NCI-H1105 (cell line): ENCODE data around the gene DROSHA.
"Not testable (repeated sequence)": the region's sequence is repeated elsewhere in the genome, so short reads cannot be mapped to it uniquely, and the experiment has no call there.

Experiments
- DNase-seq: peaks from one replicate; lab custom pipeline; 2025; lab: John Stamatoyannopoulos, UW

Gene DROSHA

DNA sequence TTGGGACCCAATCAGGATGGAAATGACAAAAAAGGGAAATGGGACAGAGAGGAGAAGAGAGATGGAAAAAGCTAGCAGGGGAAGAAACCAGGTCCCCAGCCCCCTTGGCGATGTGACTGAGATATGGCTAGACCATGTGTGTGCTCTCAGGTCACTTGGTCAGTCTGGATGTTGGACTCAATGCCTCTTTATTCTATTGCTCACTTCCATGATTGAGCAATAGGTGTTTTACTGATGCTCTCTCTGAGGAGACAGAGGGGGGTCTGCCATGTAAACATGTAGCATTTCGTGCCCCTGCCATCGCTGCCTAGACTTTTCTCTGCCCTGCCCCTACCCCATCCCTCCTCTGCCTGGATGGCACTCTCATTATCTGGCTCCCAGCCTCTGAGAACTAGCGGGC is 150.6 kb downstream of the DROSHA start:
- DNase-seq: no peak

DNA sequence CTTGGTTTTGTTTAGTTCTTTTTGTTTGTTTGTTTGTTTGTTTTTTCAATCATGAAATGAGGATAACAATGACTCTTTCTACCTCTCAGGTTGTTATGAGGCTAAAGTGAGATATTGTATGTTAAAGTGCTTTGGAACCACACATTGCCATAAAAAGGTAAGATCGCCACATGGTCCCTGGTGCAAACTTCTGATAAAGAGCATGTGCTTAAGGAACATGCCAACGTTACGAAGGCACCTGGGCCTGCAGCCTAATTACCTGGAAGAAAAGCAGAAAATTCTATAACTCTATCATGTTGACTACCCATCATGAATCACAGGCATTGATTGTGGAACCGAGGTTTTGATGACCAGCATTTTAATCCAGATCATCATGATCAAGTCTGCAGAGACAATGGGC is 151.8 kb downstream of the DROSHA start:
- no peak for DNase-seq

DNA sequence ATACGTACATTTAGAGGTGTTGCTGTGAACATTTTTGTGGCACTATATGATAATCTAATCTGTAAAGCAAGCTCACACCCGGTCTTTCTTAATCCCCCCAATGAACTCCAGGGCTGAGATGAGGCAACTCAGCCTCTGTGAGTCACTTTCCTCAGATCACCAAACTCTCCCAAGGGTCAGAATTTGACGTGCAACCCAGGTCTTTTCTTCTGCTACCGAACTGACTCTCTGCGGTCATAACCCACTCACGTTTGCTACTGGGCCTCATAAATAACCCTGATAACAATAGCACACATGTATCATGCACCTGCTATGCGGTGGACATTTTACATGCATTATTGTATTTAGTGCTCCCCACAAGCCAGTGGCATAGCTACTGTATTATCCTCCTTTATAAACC is 153.1 kb downstream of the DROSHA start:
- DNase-seq: no peak

DNA sequence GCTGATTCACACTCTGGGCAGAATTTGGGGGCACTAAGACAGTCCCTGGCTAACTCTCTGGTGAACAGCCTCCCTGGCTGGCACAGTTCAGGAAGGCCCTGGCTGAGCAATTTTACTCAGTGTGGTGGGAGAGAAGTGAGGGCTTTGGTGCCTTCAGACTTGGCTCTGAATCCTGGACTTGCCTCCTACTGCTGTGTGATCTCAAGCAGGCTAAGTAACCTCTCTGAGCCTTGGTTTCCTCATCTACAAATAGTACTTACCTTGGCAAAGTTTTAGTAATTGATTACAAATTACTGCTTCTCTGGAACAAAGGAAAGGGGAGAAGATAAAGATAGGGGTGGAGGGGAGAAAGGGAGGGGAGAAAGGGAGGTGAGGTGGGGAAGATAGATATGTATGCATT is 153.8 kb downstream of the DROSHA start:
- no peak for DNase-seq

DNA sequence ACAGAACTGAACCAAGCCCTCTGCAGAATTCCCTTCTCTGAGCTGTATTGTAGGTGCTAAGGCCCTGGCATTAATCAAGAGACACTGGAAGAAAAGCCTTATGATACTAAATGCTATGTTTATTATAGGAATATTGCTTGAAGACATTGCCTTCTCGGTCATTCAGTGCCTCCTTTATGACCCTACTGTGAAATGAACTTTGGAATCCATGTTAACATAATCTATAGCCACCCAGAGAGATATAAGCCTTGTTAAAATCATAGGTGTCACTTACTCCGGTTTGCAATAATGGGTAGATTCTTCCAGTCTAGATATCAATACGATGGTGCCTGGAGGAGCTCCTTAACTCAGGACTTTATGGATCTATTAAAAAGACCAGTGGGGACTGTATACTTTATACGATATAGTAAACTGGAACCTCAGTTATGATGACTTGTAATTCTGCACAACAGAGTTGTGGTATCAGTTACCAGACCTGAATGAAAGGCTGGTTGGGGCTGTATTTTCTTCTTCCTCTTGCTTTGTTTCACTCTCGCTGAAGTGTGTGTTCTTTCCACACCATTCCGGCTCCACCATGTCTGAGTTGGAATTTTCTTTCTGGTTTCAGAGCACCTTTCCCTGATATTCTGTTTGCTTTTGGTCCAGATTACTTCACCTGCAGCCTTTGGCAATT is 154.5 kb downstream of the DROSHA start:
- no peak for DNase-seq

DNA sequence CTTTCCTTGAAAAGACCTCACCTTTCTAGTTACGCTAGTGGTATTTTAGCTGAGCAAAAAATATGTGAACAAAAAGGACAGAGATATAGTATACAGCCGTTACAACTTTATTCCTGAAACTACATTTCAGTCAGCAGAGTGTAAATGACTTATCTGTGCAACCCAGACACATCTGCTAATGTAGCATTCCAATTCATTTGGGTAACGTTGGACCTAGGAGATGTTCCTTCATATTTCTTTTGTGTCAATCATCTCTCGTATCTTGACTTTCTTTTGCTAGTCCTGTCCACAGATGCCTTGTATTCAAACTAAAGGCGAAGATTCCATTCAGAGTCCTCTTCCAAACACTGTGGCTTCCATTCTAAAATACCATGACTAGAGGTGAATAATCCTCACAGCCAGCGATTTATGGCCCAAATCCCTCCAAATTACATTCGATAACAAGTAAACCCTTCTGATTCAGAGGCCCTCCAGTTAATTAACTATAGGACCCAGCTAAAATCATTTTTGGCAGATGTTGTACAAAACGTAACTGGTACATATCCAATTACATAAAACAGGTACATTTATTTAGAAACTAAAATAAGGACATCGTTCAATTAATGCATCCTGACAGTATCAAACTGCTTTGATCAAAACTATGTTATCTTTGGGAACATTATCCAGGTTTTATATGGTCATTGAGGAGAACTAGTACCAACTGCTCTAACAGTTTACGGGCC is 155.7 kb downstream of the DROSHA start:
- DNase-seq: no peak

DNA sequence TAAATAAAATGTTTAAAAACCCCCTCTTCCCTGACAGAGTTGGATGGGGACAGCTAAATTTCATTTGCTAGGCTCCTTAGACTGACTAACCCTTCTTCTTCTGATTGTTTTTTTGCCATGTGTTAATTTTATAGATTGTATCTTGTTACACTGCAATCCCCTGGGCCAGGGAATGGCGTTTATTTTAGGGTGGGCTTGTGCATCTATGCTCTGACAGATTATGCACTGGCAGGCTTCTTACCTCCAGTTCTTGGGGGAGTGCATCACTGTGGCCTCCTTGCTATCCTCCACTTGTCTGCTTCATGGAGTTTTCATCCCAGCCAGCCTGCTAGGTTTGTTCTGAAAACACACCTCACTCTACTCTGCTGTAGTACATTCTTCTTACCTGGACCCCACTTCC is 159.8 kb downstream of the DROSHA start:
- DNase-seq: no peak

DNA sequence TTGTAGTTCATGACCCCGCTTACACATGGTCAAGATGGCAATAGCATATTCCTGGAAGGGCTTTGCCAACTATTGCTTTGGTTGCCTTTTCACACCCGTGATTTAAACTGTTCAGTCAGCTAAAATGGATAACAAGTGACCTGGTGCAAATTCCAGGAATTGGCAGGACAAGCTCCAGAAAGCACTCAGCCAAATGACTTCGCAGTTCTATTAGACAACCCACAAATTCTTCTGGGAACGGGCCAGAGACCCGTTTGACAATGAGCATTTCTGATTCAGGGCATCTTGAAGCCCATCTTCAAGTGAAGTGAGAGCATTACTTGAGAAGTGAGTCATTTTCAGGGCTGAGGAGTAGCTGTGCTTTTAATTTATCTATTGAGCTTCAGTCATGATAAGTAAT is 165.0 kb downstream of the DROSHA start:
- DNase-seq: no peak

DNA sequence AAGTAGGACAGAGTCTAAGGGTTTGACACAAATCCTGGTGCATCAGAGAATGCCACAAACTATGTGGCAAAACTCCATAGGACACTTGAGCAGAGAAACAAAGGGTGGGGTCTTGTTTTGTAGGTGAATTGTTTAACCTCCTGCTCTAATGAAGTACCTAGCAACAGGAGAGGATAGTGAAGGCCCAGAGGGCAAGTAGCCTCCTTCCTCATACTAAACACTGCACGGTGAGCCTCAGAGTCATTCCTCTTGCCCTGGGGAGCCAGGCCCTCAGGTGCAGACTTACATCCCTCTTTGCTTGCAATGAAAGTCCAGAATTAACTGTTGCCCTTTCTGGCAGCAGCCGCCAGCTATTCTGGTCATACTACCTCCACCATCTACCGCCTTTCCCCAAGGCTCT is 166.1 kb downstream of the DROSHA start:
- DNase-seq: no peak

DNA sequence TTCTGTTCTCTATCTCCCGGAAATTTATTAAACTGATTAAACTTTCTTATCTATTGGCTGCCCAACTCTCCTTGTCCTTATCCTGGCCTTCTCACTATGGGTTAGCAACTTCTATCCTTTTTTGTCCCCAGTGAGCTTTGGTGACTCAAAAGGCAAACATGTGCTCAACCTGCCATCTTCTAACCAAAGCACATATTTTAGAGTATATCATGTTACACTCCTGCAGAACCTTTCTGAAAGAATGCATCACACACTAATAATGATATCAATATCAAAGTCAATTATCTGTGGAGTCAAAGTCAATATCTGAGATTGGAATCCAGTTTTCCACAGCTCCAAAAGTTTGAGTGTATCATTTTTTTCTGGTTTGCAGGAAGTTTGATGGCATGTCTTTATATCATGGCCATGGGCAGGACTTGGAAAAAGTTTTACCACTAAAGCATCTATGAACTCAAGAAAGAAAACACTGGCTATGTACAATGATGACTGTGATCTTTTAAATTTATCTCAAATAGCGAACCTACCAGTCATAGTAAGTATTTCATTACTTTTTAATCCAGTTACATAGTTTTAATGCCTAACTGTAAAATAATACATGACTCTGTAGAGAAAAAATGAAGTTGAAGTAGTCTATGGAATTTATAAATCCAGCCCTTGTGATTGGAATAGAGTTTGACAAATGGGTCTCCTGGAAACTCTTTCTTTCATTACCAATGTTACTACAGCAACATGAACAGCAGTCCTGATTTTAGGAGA is 166.8 kb downstream of the DROSHA start:
- DNase-seq: no peak

DNA sequence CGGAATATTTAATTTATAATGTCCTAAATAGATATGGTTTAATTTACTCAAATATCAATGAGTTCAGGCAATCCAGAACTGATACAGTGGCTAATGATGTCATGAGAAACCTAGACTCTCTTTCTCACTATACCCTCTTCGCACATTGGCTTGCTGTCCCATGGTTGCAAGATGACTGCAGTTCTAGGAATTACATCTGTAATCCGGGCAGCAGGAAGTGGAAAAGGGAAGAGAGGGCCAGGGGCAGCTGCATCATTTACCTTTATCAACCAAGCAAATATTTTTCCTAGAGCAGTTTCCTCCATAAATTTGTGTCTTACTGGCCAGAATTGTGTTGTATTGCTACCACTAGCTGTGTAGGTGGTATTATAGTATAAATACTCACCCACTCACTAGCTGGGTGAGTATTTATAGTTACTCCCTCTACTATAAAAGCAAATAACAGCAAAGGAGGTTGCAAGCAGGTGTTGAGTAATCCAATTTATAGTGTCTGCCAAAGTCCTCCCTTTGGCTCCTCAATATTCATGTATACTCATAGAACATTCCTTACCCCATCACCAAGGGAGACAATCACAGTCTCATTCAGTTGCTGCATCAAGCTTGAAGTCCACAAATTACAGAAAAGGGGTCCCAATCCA is 168.8 kb downstream of the DROSHA start:
- no peak for DNase-seq

DNA sequence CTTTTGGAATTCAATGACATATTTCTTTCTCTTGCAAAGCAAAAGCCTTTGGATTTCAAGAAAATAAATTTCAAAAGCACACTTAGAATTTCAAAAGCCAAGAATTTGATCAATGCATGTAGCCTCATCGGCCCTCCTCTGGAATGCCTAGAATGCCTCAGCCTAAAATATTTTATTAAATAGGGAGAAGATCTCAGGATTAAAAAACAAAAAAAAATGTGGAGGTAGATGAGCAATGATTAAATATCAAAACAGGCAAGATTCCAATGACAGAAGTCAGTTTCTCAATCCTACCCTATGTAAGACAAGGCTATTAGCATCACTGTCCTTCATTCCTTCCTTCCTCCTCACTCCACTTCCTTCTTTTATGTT is 169.4 kb downstream of the DROSHA start:
- DNase-seq: no peak

DNA sequence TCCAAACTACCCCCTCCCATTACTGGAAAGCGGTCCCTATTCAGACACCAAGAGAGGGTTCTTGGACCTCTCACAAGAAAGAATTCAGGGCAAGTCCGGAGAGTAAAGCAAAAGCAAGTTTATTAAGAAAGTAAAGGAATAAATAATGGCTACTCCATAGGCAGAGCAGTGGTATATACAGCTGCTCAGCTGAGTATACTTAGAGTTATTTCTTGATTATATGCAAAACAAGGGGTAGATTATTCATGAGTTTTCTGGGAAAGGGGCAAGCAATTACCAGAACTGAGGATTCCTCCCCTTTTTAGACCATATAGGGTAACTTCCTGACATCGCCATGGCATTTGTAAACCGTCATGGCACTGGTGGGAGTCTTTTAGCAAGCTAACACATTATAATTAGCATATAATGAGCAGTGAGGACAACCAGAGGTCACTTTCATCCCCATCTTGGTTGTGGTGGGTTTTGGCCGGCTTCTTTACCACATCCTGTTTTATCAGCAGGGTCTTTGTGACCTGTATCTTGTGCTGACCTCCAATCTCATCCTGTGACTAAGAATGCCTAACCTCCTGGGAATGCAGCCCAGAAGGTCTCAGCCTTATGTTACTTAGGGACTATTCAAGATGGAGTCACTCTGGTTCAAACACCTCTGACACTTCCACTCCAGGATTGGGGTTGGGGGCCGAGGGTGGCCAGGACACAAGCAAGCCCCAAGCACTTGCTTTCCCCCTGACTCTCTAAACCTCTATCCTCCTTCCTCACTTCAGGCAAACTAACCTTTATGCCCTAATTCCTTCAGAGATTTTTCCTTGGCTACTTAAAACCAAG is 170.0 kb downstream of the DROSHA start:
- DNase-seq: not testable (repeated sequence)

DNA sequence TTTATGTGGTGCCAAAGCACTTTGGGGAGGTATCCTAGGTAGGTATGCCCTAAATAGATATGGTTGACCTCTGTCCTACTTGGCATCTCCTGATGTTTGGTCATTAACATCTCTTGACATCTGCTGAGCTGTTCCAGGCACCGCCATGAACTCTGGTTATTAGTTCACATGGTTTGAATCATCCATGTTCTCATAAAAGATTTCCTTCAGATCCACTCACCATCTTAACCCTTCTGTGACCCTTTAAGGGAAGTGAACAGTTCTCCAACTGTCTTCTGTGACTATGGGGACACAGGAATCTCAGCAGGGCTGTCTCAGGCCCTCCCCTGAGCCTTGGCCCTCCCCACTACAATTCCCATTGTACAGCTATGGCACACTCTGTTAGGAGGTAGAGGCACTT is 170.7 kb downstream of the DROSHA start:
- DNase-seq: no peak

DNA sequence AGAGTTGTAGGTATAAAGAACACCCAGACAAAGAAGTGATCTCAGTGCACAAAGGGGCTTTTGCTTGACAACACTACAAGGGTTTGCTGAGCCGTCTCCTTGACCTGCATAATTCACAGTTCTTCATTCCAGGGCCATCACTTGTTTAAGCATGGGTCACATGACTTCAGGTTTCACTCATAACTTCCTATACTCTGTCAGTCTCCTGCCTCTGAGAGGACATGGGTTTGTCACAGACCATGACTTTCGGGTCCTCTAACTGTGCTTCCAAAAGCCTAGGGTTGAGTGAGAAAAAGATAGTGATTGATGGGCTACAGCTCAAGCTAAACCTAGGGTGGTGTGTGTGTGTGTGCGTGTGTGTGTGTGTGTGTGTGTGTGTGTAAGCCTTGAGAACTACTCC is 172.1 kb downstream of the DROSHA start:
- no peak for DNase-seq

DNA sequence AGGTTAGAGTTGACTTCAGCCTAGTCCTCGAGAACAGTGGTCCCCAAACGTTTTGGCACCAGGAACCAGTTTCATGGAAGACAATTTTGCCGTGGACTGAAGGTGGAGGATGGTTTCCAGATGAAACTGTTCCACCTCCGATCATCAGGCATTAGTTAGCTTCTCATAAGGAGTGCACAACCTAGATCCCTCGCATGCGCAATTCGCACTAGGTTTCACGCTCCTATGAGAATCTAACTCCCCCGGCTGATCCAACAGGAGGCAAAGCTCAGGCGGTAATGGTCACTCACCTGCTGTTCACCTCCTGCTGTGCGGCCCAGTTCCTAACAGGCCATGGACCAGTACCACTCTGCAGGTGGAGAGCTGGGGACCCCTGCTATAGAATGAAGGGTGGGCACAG is 174.9 kb downstream of the DROSHA start:
- DNase-seq: no peak

DNA sequence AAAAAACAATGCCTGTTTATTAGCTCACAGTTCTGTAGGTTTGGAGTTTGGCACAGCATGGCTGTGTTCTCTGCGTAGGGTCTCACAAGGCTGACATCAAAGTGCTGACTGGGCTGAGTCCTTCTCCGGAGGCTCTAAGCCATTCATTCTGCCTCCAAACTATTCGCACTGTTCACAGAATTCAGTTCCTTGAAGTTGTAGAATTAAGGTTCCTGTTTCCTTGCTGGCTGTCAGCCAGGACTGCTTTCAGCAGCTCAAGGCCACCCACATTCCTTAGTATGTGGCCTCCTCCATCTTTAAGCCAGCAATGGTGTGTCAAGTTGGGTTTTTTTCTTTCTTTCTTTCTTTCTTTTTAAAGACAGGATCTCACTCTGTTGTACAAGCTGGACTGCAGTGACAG is 176.6 kb downstream of the DROSHA start:
- DNase-seq: no peak
